Rectal smooth muscle tissue (tissue), 1 donor: ENCODE measurements around the gene CDH5.

Experiments
- H3K27ac ChIP-seq: one replicate; pipeline ENCODE4 v1.7.0; 2013; ENCODE audit warnings: low read depth, low read length, inconsistent platforms
- H3K27me3 ChIP-seq: one replicate; pipeline ENCODE4 v1.7.0; 2013; ENCODE audit warnings: low read length; ENCODE audit not compliant: control insufficient read depth, insufficient read depth
- H3K36me3 ChIP-seq: one replicate; pipeline ENCODE4 v1.7.0; 2013; ENCODE audit warnings: low read length; ENCODE audit not compliant: control insufficient read depth, insufficient read depth
- H3K4me1 ChIP-seq: one replicate; pipeline ENCODE4 v1.7.0; 2013; ENCODE audit warnings: low read length; ENCODE audit not compliant: control insufficient read depth, insufficient read depth
- H3K4me3 ChIP-seq: one replicate; pipeline ENCODE4 v1.7.0; 2013; ENCODE audit warnings: low read length
- H3K9ac ChIP-seq: one replicate; pipeline ENCODE4 v1.7.0; 2013; ENCODE audit warnings: low read length

Gene CDH5

DNA sequence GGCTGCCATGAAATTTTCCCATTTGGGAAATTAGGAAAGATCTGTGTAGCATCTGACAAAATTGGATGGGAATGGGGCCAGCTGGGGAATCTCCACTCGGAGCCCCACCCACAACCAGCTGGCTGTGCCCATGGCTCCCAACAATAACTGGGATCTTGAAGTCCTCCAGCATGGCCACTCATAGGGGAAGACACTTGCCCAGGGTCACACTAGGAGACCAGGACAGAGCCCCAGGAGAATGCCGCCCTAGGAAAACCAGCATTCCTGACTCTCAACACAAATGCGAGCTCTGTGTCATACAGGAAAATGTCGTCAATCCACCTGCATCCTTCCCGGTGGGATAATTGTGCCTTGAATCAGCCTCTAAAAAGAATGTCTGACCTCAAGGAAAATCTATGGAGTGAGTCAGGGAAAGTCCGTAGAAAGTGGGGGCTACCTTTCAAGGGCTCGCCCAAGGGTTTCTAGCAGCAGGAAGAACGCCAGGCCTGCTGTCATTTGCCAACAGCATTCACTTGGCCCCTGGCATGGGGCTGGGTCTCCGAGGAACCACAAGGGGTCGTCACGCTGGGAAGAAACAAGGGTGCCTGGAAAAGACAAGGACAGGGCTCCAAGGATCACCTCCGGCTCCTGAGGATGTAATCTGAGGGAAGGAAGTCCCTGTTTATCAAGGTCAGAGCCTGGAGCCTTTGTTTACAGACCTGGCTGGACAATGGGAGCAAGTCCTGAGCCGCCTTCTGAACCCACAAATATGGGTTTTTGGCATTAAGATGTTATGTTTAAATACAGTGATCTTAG is 15.9 kb downstream of the CDH5 start:
- Histone ChIP-seq H3K4me1 (no peaks in the 10 kb centered on the region), H3K27me3 (no peaks in the 10 kb centered on the region), H3K4me3 (no peak overlapping the region), H3K27ac (no peak overlapping the region), H3K36me3 (no peaks in the 10 kb centered on the region), H3K9ac (no peak overlapping the region)

GRCh38 chr16:66382966-66383299 is 16.4 kb downstream of the CDH5 start:
- Histone ChIP-seq H3K36me3 (no peaks in the 10 kb centered on the region), H3K9ac (no peak overlapping the region), H3K4me1 (no peaks in the 10 kb centered on the region), H3K4me3 (no peak overlapping the region), H3K27ac (no peak overlapping the region), H3K27me3 (no peaks in the 10 kb centered on the region)

DNA sequence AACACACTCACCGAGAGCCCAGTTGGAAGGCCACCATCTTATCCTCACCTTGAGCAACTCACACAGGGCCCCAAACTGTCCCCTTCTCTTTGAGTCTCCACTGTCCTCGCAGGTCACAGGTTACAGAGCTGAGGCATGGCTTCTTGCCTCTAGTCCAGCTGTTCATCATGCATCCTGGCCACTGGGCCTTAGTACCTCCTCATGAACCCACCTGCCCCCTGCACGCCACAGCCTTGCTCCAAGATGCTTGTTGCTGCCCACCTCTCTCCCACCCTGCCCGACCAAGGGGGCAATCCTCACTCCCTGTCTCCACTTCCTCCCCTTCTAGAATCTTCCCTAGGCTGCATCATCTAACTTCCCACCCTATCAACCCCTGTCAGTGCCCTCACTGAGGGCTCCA is 17.1 kb downstream of the CDH5 start:
- H3K27me3 ChIP-seq, result no peaks in the 10 kb centered on the region
- no peaks in the 10 kb centered on the region for H3K36me3 ChIP-seq
- no peak overlapping the region for H3K27ac ChIP-seq
- H3K9ac ChIP-seq, result no peak overlapping the region
- H3K4me1 ChIP-seq, result no peaks in the 10 kb centered on the region
- H3K4me3 ChIP-seq, result no peak overlapping the region

DNA sequence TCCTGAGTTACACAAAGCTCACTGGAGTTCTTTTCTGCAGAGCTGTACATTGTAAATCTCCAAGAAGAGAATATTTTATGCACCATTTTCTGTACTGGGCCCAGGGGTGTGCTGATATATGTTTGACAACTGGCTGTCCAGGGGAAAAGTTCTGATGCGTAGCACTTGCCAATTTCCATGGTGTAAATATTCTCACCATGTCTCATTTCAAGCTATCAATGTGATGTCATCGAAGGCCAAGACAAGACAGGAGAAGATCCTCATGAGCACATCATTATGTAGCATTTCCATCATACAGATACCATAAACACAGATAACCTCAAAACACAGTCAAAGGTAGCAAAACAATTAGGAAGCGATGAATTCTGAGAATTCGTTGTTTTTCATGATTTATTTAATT is 18.9 kb downstream of the CDH5 start:
- Histone ChIP-seq H3K9ac (no peak overlapping the region), H3K4me1 (no peaks in the 10 kb centered on the region), H3K36me3 (no peaks in the 10 kb centered on the region), H3K27me3 (no peaks in the 10 kb centered on the region), H3K27ac (no peak overlapping the region), H3K4me3 (no peak overlapping the region)

GRCh38 chr16:66386629-66387622 is 20.4 kb downstream of the CDH5 start:
- H3K4me1 ChIP-seq, result no peaks in the 10 kb centered on the region
- H3K36me3 ChIP-seq, result peaks cover 3% of the 10 kb centered on the region
- no peak overlapping the region for H3K27ac ChIP-seq

DNA sequence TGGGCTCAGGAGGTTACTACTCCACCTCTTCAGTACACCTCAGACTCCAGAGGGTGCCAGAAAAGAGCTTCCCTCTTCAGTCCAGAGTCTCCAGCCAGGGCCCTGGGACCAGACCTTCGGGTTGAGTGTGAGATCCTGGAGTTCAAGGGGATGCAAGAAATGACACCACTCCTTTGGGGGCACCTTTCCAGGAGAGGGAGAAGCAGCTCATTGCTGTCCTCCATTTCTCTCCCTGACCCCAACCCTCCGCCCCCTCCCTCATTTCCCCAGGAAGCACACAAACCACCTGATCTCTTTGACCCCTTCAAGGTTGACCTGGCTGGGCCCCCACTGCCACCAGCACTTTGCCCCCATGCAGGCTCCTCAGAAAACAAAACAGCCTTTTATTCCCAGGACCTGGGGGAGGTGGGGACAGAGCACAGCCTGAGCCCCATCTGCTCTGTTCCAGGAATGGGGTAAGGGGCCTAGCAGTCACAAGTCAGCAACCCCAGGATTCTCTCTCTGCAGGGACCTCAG is 21.4 kb downstream of the CDH5 start:
- H3K27me3 ChIP-seq, result no peaks in the 10 kb centered on the region
- no peaks in the 10 kb centered on the region for H3K4me1 ChIP-seq
- H3K27ac ChIP-seq, result no peak overlapping the region
- no peak overlapping the region for H3K9ac ChIP-seq
- peaks cover 3% of the 10 kb centered on the region for H3K36me3 ChIP-seq
- no peak overlapping the region for H3K4me3 ChIP-seq

More at GRCh38 chr16:66386629-66387622, 20.4 kb downstream of the CDH5 start:
- Histone ChIP-seq H3K9ac (no peak overlapping the region), H3K4me3 (no peak overlapping the region), H3K27me3 (no peaks in the 10 kb centered on the region)

DNA sequence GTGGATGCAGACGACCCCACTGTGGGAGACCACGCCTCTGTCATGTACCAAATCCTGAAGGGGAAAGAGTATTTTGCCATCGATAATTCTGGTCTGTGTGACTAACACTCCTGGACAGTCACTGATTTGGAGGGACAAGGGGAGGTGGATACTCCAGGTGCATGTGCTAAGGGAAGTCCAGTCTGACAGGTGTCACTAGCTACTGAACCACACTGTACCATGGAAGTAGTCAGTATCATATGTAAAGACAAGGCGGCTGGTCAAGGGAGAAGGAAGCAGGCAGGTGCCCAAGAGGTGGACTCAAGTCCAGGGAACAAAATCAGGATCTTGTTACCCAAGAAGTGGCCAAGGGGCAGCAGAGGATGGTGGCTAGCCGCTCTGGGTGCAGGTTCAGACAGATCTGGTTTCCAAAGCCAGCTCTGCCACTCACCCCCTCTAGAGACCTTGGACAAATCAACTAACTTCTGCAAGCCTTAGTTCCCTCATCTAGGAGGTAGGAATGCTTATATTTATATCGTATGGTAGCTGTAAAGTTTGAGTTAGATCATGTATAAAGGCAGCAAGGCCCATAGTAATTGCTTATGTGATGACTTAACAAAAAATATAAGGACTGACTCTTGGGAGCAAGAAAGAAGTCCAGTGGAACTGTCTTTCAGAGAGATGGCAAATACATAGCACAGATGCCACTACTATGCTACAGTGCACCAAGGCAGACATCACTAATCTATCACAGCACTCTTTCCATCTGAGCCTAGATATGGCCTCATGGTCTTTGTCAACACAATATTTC is 22.1 kb downstream of the CDH5 start:
- Histone ChIP-seq H3K27ac (no peak overlapping the region), H3K27me3 (no peaks in the 10 kb centered on the region), H3K4me3 (no peak overlapping the region), H3K9ac (no peak overlapping the region), H3K36me3 (peaks cover 3% of the 10 kb centered on the region), H3K4me1 (no peaks in the 10 kb centered on the region)

DNA sequence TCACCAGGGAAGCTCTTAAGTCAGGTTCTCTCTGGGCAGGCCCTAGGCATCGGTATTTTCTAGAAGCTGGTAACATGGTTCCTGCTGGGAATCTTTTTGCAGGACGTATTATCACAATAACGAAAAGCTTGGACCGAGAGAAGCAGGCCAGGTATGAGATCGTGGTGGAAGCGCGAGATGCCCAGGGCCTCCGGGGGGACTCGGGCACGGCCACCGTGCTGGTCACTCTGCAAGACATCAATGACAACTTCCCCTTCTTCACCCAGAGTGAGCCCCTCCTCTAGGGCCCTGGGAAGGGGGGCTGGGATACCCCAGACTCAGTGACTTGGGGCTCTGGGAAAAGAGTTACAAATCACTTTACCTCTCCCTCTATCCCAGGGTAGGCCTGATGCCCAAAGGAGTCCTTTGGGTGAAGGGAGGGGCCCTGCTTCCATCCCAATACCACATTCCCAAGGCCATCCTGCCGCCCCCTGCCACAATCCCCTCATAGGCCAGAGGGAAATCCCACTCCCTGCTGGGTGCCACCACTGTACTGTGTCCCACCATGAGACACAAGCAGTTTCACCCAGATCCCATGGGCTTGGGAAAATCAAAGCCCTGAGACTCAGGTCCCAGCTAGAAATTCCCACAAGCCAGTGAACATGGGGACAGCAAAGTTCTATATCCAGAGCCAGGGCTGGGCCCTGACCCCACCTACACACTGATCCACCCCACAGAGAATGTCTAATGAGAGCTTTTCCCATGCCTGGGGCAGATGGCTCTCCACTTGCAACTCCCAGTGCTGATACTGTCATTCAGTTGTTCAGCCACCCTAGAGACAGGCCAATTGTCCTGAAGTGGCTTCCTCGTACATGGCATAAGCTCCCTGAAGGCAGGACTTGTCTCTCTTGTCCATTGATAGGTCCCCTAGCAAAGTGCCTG is 23.0 kb downstream of the CDH5 start:
- H3K4me1 ChIP-seq, result no peaks in the 10 kb centered on the region
- H3K36me3 ChIP-seq, result peaks cover 3% of the 10 kb centered on the region
- H3K27me3 ChIP-seq, result no peaks in the 10 kb centered on the region

GRCh38 chr16:66390346-66391108 is 24.0 kb downstream of the CDH5 start:
- no peaks in the 10 kb centered on the region for H3K27me3 ChIP-seq
- H3K36me3 ChIP-seq, result peaks cover 3% of the 10 kb centered on the region
- no peak overlapping the region for H3K4me3 ChIP-seq
- no peak overlapping the region for H3K27ac ChIP-seq
- no peak overlapping the region for H3K9ac ChIP-seq
- no peaks in the 10 kb centered on the region for H3K4me1 ChIP-seq

More for the DNA sequence above, 23.0 kb downstream of the CDH5 start:
- H3K9ac ChIP-seq, result no peak overlapping the region
- H3K27ac ChIP-seq, result no peak overlapping the region
- H3K4me3 ChIP-seq, result no peak overlapping the region

DNA sequence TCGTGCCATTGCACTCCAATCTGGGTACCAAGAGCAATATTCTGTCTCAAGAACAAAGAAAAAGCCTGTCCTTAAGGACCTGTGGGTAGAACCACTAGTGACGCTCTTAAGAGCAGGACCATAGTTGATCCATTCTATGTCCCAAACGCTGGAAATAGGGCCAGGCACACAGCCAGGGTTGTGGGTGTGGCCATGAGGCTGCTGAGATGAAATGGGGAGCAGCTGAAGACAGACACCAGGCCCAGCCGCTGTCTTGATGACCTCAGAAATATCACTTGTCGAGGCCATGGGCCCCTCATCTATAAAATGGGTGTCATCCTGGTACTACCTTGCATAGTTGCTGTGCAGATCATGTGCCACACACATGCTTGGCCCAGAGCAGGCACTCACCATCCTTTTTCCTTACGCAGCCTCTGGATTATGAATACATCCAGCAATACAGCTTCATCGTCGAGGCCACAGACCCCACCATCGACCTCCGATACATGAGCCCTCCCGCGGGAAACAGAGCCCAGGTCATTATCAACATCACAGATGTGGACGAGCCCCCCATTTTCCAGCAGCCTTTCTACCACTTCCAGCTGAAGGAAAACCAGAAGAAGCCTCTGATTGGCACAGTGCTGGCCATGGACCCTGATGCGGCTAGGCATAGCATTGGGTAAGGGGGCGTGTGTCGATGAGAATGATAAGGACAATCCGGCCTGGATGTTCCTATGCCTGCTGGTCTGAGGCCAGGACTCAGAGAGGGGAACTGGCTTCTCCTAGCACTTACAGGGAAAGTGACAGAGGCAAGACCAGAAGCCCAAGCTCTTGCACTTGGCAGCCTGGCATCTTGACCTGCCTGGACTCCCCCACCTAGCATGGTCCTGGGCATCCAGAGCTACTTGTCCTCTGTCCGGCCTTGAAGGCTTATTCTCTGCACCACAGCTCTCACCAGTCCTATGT is 25.5 kb downstream of the CDH5 start:
- Histone ChIP-seq H3K27ac (no peak overlapping the region), H3K4me3 (no peak overlapping the region), H3K4me1 (no peaks in the 10 kb centered on the region), H3K9ac (no peak overlapping the region), H3K27me3 (no peaks in the 10 kb centered on the region), H3K36me3 (peaks cover 3% of the 10 kb centered on the region)
